GM12865 (cell line): ENCODE results near the gene LRRC3B.

Experiments
- DNase-seq: peaks from one replicate; pipeline ENCODE4 v3.0.0; 2010; ENCODE audit warnings: low read depth
- H3K4me3 ChIP-seq: 2 replicates; pipeline ENCODE4 v1.5.1; 2011; ENCODE audit warnings: mild to moderate bottlenecking, low read depth, low read length, control low read depth
- CTCF ChIP-seq: IDR thresholded peaks from 2 replicates; pipeline ENCODE4 v1.5.1; 2011; ENCODE audit warnings: low read length, control low read depth, low read depth, inconsistent platforms; ENCODE audit not compliant: insufficient read depth; ENCODE audit errors: missing control alignments

LRRC3B gene

GRCh38 chr3:26631390-26631738 lies 8.8 kb downstream of the LRRC3B start:
- TF ChIP-seq CTCF: no peak
- H3K4me3 ChIP-seq: no peak overlapping the region
- no peak for DNase-seq

- no peak overlapping the region for H3K4me3 ChIP-seq
- TF ChIP-seq CTCF: no peak
- DNase-seq: no peak
Observed at GRCh38 chr3:26634601-26635000, 12.0 kb downstream of the LRRC3B start.

GRCh38 chr3:26636096-26636727 lies 13.6 kb downstream of the LRRC3B start:
- H3K4me3 ChIP-seq: no peak overlapping the region
- no peak for TF ChIP-seq CTCF
- DNase-seq: no peak

- DNase-seq: no peak
- no peak for TF ChIP-seq CTCF
- no peak overlapping the region for H3K4me3 ChIP-seq
Observed at GRCh38 chr3:26637698-26638097, 15.1 kb downstream of the LRRC3B start.

- no peak for DNase-seq
- TF ChIP-seq CTCF: no peak
- H3K4me3 ChIP-seq: no peak overlapping the region
Observed at GRCh38 chr3:26638113-26638512, 15.5 kb downstream of the LRRC3B start.

- no peak overlapping the region for H3K4me3 ChIP-seq
- TF ChIP-seq CTCF: no peak
- DNase-seq: no peak
Observed at GRCh38 chr3:26639339-26639738, 16.8 kb downstream of the LRRC3B start.

- TF ChIP-seq CTCF: no peak
- DNase-seq: no peak
- no peak overlapping the region for H3K4me3 ChIP-seq
Observed at GRCh38 chr3:26647078-26647477, 24.5 kb downstream of the LRRC3B start.
